ENCODE measurements around the gene FRMD6.

DNA sequence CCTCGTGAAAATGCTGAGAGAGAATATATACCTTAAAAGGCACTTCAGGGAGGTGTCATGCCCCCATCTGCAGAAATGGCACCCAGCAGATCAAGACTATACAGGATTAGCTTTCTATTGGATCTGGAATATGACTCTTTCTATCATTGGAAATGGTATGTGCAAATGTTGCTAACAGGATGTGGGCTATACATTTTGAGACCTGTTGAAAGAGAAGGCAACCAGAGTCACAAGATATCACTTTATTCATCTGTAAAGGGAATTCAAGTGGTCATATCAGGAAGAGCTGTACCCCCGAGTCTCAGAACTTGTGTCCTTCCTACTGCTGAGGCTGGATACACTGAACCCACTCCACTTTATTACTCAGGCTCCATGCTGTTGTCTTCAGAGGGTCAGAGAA lies 46.1 kb upstream of the FRMD6 start:
- TF ChIP-seq, protein P1, sequence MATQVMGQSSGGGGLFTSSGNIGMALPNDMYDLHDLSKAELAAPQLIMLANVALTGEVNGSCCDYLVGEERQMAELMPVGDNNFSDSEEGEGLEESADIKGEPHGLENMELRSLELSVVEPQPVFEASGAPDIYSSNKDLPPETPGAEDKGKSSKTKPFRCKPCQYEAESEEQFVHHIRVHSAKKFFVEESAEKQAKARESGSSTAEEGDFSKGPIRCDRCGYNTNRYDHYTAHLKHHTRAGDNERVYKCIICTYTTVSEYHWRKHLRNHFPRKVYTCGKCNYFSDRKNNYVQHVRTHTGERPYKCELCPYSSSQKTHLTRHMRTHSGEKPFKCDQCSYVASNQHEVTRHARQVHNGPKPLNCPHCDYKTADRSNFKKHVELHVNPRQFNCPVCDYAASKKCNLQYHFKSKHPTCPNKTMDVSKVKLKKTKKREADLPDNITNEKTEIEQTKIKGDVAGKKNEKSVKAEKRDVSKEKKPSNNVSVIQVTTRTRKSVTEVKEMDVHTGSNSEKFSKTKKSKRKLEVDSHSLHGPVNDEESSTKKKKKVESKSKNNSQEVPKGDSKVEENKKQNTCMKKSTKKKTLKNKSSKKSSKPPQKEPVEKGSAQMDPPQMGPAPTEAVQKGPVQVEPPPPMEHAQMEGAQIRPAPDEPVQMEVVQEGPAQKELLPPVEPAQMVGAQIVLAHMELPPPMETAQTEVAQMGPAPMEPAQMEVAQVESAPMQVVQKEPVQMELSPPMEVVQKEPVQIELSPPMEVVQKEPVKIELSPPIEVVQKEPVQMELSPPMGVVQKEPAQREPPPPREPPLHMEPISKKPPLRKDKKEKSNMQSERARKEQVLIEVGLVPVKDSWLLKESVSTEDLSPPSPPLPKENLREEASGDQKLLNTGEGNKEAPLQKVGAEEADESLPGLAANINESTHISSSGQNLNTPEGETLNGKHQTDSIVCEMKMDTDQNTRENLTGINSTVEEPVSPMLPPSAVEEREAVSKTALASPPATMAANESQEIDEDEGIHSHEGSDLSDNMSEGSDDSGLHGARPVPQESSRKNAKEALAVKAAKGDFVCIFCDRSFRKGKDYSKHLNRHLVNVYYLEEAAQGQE (IDR thresholded peaks at IDR 0.05; ENCODE audit: borderline replicate concordance), result no peak
- TF ChIP-seq POLR2AphosphoS5 (IDR thresholded peaks at IDR 0.05), result no peak
- TF ChIP-seq, protein P2, sequence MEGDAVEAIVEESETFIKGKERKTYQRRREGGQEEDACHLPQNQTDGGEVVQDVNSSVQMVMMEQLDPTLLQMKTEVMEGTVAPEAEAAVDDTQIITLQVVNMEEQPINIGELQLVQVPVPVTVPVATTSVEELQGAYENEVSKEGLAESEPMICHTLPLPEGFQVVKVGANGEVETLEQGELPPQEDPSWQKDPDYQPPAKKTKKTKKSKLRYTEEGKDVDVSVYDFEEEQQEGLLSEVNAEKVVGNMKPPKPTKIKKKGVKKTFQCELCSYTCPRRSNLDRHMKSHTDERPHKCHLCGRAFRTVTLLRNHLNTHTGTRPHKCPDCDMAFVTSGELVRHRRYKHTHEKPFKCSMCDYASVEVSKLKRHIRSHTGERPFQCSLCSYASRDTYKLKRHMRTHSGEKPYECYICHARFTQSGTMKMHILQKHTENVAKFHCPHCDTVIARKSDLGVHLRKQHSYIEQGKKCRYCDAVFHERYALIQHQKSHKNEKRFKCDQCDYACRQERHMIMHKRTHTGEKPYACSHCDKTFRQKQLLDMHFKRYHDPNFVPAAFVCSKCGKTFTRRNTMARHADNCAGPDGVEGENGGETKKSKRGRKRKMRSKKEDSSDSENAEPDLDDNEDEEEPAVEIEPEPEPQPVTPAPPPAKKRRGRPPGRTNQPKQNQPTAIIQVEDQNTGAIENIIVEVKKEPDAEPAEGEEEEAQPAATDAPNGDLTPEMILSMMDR (IDR thresholded peaks at IDR 0.05; ENCODE audit: poor library complexity, severe bottlenecking), result no peak
